H9 (cell line): ENCODE measurements around the gene DCTN1. TPM values are rescaled to one million over a fixed set of nuclear protein-coding genes. Genes with fewer than 3 reads are reported as not detected.

Source experiments
- DNase-seq: peaks from one replicate; pipeline ENCODE4 v3.0.0-alpha.2; 2017
- H2AFZ ChIP-seq: one replicate; pipeline ENCODE4 v1.6.1; 2013; ENCODE audit warnings: mild to moderate bottlenecking, low read length, control low read depth, moderate library complexity
- H2AK5ac ChIP-seq: 2 replicates; pipeline ENCODE4 v1.6.1; 2013; ENCODE audit warnings: low read length, control low read depth, mixed read lengths; ENCODE audit not compliant: insufficient read length
- H2BK120ac ChIP-seq: one replicate; pipeline ENCODE4 v1.6.1; 2013; ENCODE audit warnings: low read depth, mild to moderate bottlenecking, low read length, control low read depth, inconsistent platforms; ENCODE audit not compliant: poor library complexity, severe bottlenecking
- H2BK12ac ChIP-seq: 2 replicates; pipeline ENCODE4 v1.6.1; 2013; ENCODE audit warnings: low read length, control low read depth, mixed read lengths, low read depth; ENCODE audit not compliant: insufficient read length
- H2BK15ac ChIP-seq: 2 replicates; pipeline ENCODE4 v1.6.1; 2013; ENCODE audit warnings: low read depth, low read length, control low read depth
- H2BK20ac ChIP-seq: one replicate; pipeline ENCODE4 v1.6.1; 2013; ENCODE audit warnings: low read depth, mild to moderate bottlenecking, low read length, control low read depth, inconsistent platforms; ENCODE audit not compliant: poor library complexity, severe bottlenecking
- H2BK5ac ChIP-seq: 2 replicates; pipeline ENCODE4 v1.6.1; 2013; ENCODE audit warnings: low read length, control low read depth, mixed read lengths; ENCODE audit not compliant: insufficient read length
- H3K14ac ChIP-seq: 2 replicates; pipeline ENCODE4 v1.6.1; 2013; ENCODE audit warnings: low read length, control low read depth; ENCODE audit not compliant: insufficient read depth
- H3K18ac ChIP-seq: 2 replicates; pipeline ENCODE4 v1.6.1; 2013; ENCODE audit warnings: low read depth, mild to moderate bottlenecking, mixed read lengths, low read length, control low read depth; ENCODE audit not compliant: insufficient read length
- H3K23ac ChIP-seq: 2 replicates; pipeline ENCODE4 v1.6.1; 2013; ENCODE audit warnings: low read length, control low read depth, mixed read lengths, low read depth; ENCODE audit not compliant: insufficient read length
- H3K23me2 ChIP-seq: 2 replicates; pipeline ENCODE4 v1.6.1; 2013; ENCODE audit warnings: low read depth, mild to moderate bottlenecking, mixed read lengths, low read length, control low read depth; ENCODE audit not compliant: insufficient read length, poor library complexity, severe bottlenecking
- H3K27ac ChIP-seq: 2 replicates; pipeline ENCODE4 v1.5.1; 2013; ENCODE audit warnings: low read length, control low read depth, mixed read lengths, low read depth; ENCODE audit not compliant: insufficient read length
- H3K27me3 ChIP-seq: 2 replicates; pipeline ENCODE4 v1.6.1; 2013; ENCODE audit warnings: low read length, control low read depth, inconsistent platforms; ENCODE audit not compliant: insufficient read depth
- H3K4ac ChIP-seq: 2 replicates; pipeline ENCODE4 v1.6.1; 2013; ENCODE audit warnings: low read depth, mild to moderate bottlenecking, control low read depth, inconsistent platforms, low read length, moderate library complexity
- H3K4me1 ChIP-seq: 2 replicates; pipeline ENCODE4 v1.6.1; 2013; ENCODE audit warnings: low read length, control low read depth, inconsistent platforms; ENCODE audit not compliant: insufficient read depth
- H3K4me2 ChIP-seq: 2 replicates; pipeline ENCODE4 v1.6.1; 2013; ENCODE audit warnings: low read length, control low read depth, mixed read lengths; ENCODE audit not compliant: insufficient read length, insufficient read depth
- H3K56ac ChIP-seq: 2 replicates; pipeline ENCODE4 v1.6.1; 2013; ENCODE audit warnings: low read depth, mild to moderate bottlenecking, mixed read lengths, low read length, control low read depth; ENCODE audit not compliant: insufficient read length
- H3K79me1 ChIP-seq: 2 replicates; pipeline ENCODE4 v1.6.1; 2013; ENCODE audit warnings: low read depth, mild to moderate bottlenecking, moderate library complexity, low read length, control low read depth, inconsistent platforms; ENCODE audit not compliant: insufficient read depth, poor library complexity, severe bottlenecking
- H3K79me2 ChIP-seq: 2 replicates; pipeline ENCODE4 v1.6.1; 2013; ENCODE audit warnings: low read length, control low read depth, inconsistent platforms; ENCODE audit not compliant: insufficient read depth
- H3K9ac ChIP-seq: 2 replicates; pipeline ENCODE4 v1.6.1; 2013; ENCODE audit warnings: low read length, control low read depth, mixed read lengths; ENCODE audit not compliant: insufficient read length; ENCODE audit errors: extremely low read depth
- H3K9me3 ChIP-seq: one replicate; pipeline ENCODE4 v1.6.1; 2013; ENCODE audit warnings: low read depth, low read length, inconsistent platforms; ENCODE audit not compliant: control insufficient read depth
- H3T11ph ChIP-seq: one replicate; pipeline ENCODE4 v1.6.1; 2013; ENCODE audit warnings: mild to moderate bottlenecking, low read length, control low read depth, inconsistent platforms
- H4K20me1 ChIP-seq: one replicate; pipeline ENCODE4 v1.6.1; 2013; ENCODE audit not compliant: control insufficient read depth, insufficient read length, insufficient read depth
- H4K5ac ChIP-seq: 2 replicates; pipeline ENCODE4 v1.6.1; 2013; ENCODE audit warnings: low read depth, mild to moderate bottlenecking, mixed read lengths, low read length, control low read depth; ENCODE audit not compliant: insufficient read length
- H4K8ac ChIP-seq: replicated peaks from 2 replicates; pipeline ENCODE4 v1.6.1; 2013; ENCODE audit warnings: low read length, control low read depth, mixed read lengths, low read depth; ENCODE audit not compliant: insufficient read length
- H4K91ac ChIP-seq: 2 replicates; pipeline ENCODE4 v1.6.1; 2013; ENCODE audit warnings: low read depth, mild to moderate bottlenecking, moderate library complexity, mixed read lengths, low read length, control low read depth; ENCODE audit not compliant: insufficient read length
- H3K27ac Mint-ChIP-seq, 3 experiments: 2 replicates in 2 of 3; 3 replicates in 1 of 3; pipeline ENCODE4 v1.8.0; 2020 to 2021; ENCODE audit warnings: mixed read lengths in 3 of 3, mild to moderate bottlenecking in 1 of 3, moderate library complexity in 1 of 3
- H3K27me3 Mint-ChIP-seq: 2 replicates; pipeline ENCODE4 v1.8.0; 2021; ENCODE audit warnings: low read depth, mild to moderate bottlenecking, moderate library complexity, mixed read lengths
- H3K36me3 Mint-ChIP-seq, 3 experiments: 2 replicates in 2 of 3; 3 replicates in 1 of 3; pipeline ENCODE4 v1.8.0; 2020 to 2021; ENCODE audit warnings: low read depth in 3 of 3, mixed read lengths in 3 of 3; ENCODE audit not compliant: insufficient read depth in 1 of 3
- H3K4me1 Mint-ChIP-seq, 2 experiments: 2 replicates each; pipeline ENCODE4 v1.8.0; 2020; ENCODE audit warnings: mixed read lengths in 2 of 2
- H3K4me3 Mint-ChIP-seq, 2 experiments: 2 replicates in 1 of 2; 3 replicates in 1 of 2; pipeline ENCODE4 v1.8.0; 2020 to 2021; ENCODE audit warnings: mild to moderate bottlenecking in 2 of 2, mixed read lengths in 2 of 2, moderate library complexity in 1 of 2
- H3K9me3 Mint-ChIP-seq, 2 experiments: 2 replicates in 1 of 2; 3 replicates in 1 of 2; pipeline ENCODE4 v1.8.0; 2020; ENCODE audit warnings: mild to moderate bottlenecking in 2 of 2, mixed read lengths in 2 of 2, moderate library complexity in 1 of 2
- WGBS: extraction: QIAGEN DNeasy Blood & Tissue Kit; methylation state at CpG from one replicate; pipeline ENCODE4 v1.1.7; 2013; ENCODE audit warnings: missing lambda C conversion rate, low lambda C conversion rate, mixed read lengths; ENCODE audit not compliant: insufficient read length; ENCODE audit errors: extremely low coverage; 5-methylcytosine and 5-hydroxymethylcytosine counted together
- total RNA-seq: library from RNA; stranded (reverse); gene quantifications from 2 replicates; pipeline ENCODE4 v1.2.1, GENCODE V29; 2021
- TF ChIP-seq, protein P1 (sequence below): fragments of 200-600 bp; sonication (generic); conservative IDR thresholded peaks from 3 replicates; pipeline ENCODE4 v1.8.0; 2021; ENCODE audit warnings: antibody characterized with exemption, mild to moderate bottlenecking

DCTN1 gene
- total RNA-seq, 1 experiment from 2014 or later = 141 TPM

DNA sequence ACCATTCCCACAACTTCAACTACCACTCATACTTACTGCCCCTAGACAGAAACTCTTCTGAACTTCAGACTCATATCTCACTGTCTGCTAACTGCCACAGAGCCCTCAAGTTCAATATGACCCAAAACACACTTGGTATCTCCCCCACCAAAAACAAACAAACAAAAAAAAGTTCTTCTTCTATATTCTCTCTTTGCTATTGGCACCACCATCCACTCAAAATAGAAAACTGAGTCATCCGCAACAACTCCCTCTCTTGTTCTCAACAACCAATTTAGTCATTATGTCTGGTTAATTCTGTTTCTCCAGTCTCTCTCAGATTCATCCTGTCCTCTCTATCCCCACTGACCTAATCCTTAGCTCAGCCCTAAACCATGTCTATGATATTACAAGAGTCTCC, 7.2 kb upstream of the DCTN1 start:
- Histone ChIP-seq H3K79me2 (peaks cover 18% of the 10 kb centered on the region; the same call in 1 of the 2 replicates), H3K4me2 (no peak overlapping the region), H2BK5ac (no peak overlapping the region), H4K20me1 (no peaks in the 10 kb centered on the region), H3K23ac (no peak overlapping the region), H4K5ac (no peak overlapping the region), H3K18ac (no peak overlapping the region), H3K4me1 (peaks cover 4% of the 10 kb centered on the region; the same call in 1 of the 2 replicates), H3K4ac (no peak overlapping the region), H2BK20ac (no peak overlapping the region), H2BK120ac (no peak overlapping the region), H3K9me3 (no peaks in the 10 kb centered on the region), H4K91ac (no peak overlapping the region), H3K79me1 (no peaks in the 10 kb centered on the region), H3K9ac (no peak overlapping the region), H3K27ac (no peak overlapping the region), H2AK5ac (no peak overlapping the region), H4K8ac (no peak overlapping the region), H3T11ph (no peak overlapping the region), H2AFZ (no peak overlapping the region), H2BK15ac (no peak overlapping the region), H3K27me3 (no peaks in the 10 kb centered on the region), H3K14ac (no peak overlapping the region), H3K23me2 (peaks cover 7% of the 10 kb centered on the region), H2BK12ac (no peak overlapping the region), H3K56ac (no peak overlapping the region)
- no CpG with 5 or more reads among the region's 1 CpG for WGBS
- Mint-ChIP-seq H3K27ac (no peak overlapping the region), H3K9me3 (no peaks in the 10 kb centered on the region), H3K4me1 (peaks cover 0 to 6% of the 10 kb centered on the region in 2 experiments; a peak in 3 of 4 replicates), H3K36me3 (peaks cover 0 to 5% (median 2%) of the 10 kb centered on the region in 3 experiments; a peak in 4 of 7 replicates), H3K4me3 (no peak overlapping the region), H3K27me3 (no peaks in the 10 kb centered on the region)
- no peak for DNase-seq
- TF ChIP-seq, protein P1, sequence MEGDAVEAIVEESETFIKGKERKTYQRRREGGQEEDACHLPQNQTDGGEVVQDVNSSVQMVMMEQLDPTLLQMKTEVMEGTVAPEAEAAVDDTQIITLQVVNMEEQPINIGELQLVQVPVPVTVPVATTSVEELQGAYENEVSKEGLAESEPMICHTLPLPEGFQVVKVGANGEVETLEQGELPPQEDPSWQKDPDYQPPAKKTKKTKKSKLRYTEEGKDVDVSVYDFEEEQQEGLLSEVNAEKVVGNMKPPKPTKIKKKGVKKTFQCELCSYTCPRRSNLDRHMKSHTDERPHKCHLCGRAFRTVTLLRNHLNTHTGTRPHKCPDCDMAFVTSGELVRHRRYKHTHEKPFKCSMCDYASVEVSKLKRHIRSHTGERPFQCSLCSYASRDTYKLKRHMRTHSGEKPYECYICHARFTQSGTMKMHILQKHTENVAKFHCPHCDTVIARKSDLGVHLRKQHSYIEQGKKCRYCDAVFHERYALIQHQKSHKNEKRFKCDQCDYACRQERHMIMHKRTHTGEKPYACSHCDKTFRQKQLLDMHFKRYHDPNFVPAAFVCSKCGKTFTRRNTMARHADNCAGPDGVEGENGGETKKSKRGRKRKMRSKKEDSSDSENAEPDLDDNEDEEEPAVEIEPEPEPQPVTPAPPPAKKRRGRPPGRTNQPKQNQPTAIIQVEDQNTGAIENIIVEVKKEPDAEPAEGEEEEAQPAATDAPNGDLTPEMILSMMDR = no peak
